CD4-positive, alpha-beta T cell treated with Interleukin-17A for 4 hours (primary cell): ENCODE data around the gene DNAAF1.
"Not testable (repeated sequence)": the region's sequence is repeated elsewhere in the genome, so short reads cannot be mapped to it uniquely, and the experiment has no call there.

ENCODE experiments used
- DNase-seq: peaks from one replicate; pipeline ENCODE4 v3.0.0-alpha.2; 2020; ENCODE audit warnings: mixed read lengths

DNAAF1 gene

GRCh38 chr16:84186685-84187437 lies 41.8 kb downstream of the DNAAF1 start, which contains the start of gene TAF1C:
TSS of gene TAF1C (minus strand) at chr16:84187057. CDS start at chr16:84184988, 2,069 bp downstream.
- peak; percentile 94 for DNase-seq

GRCh38 chr16:84190731-84191388 lies 45.8 kb downstream of the DNAAF1 start, which contains the start of gene ADAD2:
TSS of gene ADAD2 (plus strand) at chr16:84191157. CDS start at chr16:84191231, 74 bp downstream.
- DNase-seq, result no peak

GRCh38 chr16:84191466-84191865 lies 46.4 kb downstream of the DNAAF1 start:
- DNase-seq, result no peak

- peak; percentile 26 for DNase-seq
Measured at GRCh38 chr16:84193480-84193879, 48.4 kb downstream of the DNAAF1 start.

- DNase-seq, result no peak
Measured at GRCh38 chr16:84194018-84194417, 48.9 kb downstream of the DNAAF1 start.

GRCh38 chr16:84194470-84195200 lies 49.5 kb downstream of the DNAAF1 start:
- peak; percentile 60 for DNase-seq

- DNase-seq, result no peak
Measured at GRCh38 chr16:84195201-84196093, 50.3 kb downstream of the DNAAF1 start.

GRCh38 chr16:84196101-84196500 lies 51.0 kb downstream of the DNAAF1 start:
- DNase-seq, result no peak

GRCh38 chr16:84196727-84197394 lies 51.8 kb downstream of the DNAAF1 start:
- DNase-seq, result no peak

- no peak for DNase-seq
Measured at GRCh38 chr16:84197466-84198128, 52.5 kb downstream of the DNAAF1 start.

- no peak for DNase-seq
Measured at GRCh38 chr16:84198401-84198800, 53.3 kb downstream of the DNAAF1 start.

GRCh38 chr16:84199097-84199496 lies 54.0 kb downstream of the DNAAF1 start:
- no peak for DNase-seq

- no peak for DNase-seq
Measured at GRCh38 chr16:84199861-84200260, 54.8 kb downstream of the DNAAF1 start.

GRCh38 chr16:84204551-84204950 lies 59.4 kb downstream of the DNAAF1 start:
- not testable (repeated sequence) for DNase-seq

GRCh38 chr16:84205123-84205522 lies 60.0 kb downstream of the DNAAF1 start:
- DNase-seq, result not testable (repeated sequence)

- DNase-seq, result no peak
Measured at GRCh38 chr16:84205976-84206691, 61.0 kb downstream of the DNAAF1 start.

GRCh38 chr16:84207251-84207650 lies 62.1 kb downstream of the DNAAF1 start:
- no peak for DNase-seq

- DNase-seq, result no peak
Measured at GRCh38 chr16:84207879-84208278, 62.8 kb downstream of the DNAAF1 start.

GRCh38 chr16:84209989-84210388 lies 64.9 kb downstream of the DNAAF1 start:
- no peak for DNase-seq

GRCh38 chr16:84212154-84212553 lies 67.0 kb downstream of the DNAAF1 start:
- DNase-seq, result no peak

- DNase-seq, result no peak
Measured at GRCh38 chr16:84212631-84213030, 67.5 kb downstream of the DNAAF1 start.
